Activated CD4-positive, alpha-beta T cell treated with anti-CD3 and anti-CD28 coated beads, Interleukin-2, Interleukin-6, amounts not matched to agents 100 ng/mL and 50 ng/mL, durations not matched to agents 16 hours and 8 hours (primary cell): ENCODE results near the gene MVP.
A peak's percentile ranks its signal among the peaks of the same experiment; 100 is the strongest.

Source experiments
- DNase-seq: peaks from one replicate; pipeline ENCODE4 v3.0.0-alpha.2; 2020

MVP gene

GRCh38 chr16:29804455-29805231 lies 15.6 kb upstream of the MVP start:
- DNase-seq = no peak

- peak; percentile 98 for DNase-seq
Observed at GRCh38 chr16:29805232-29806098, 14.8 kb upstream of the MVP start.

GRCh38 chr16:29806099-29806579 lies 14.1 kb upstream of the MVP start, which contains the start of gene MAZ:
TSS of gene MAZ (plus strand) at chr16:29806529. CDS start at chr16:29806702, 173 bp downstream.
- no peak for DNase-seq

- peak; percentile 77 for DNase-seq
Observed at GRCh38 chr16:29806641-29807425, 13.4 kb upstream of the MVP start.

- peak; percentile 94 for DNase-seq
Observed at GRCh38 chr16:29807426-29808218, 12.6 kb upstream of the MVP start.

- peak; percentile 46 for DNase-seq
Observed at GRCh38 chr16:29808219-29808900, 11.9 kb upstream of the MVP start.

- DNase-seq = no peak
Observed at GRCh38 chr16:29809031-29809747, 11.1 kb upstream of the MVP start.

- DNase-seq = peak; percentile 57
Observed at GRCh38 chr16:29809850-29810698, 10.2 kb upstream of the MVP start.

GRCh38 chr16:29810699-29811169 lies 9.5 kb upstream of the MVP start:
- DNase-seq = no peak

GRCh38 chr16:29811170-29811895 lies 8.9 kb upstream of the MVP start:
- DNase-seq = peak; percentile 91

GRCh38 chr16:29811896-29812665 lies 8.2 kb upstream of the MVP start, which contains the start of gene PRRT2:
TSS of gene PRRT2 (plus strand) at chr16:29812193. CDS start at chr16:29813055, 862 bp downstream.
- DNase-seq = peak; percentile 68

GRCh38 chr16:29812754-29813643 lies 7.3 kb upstream of the MVP start:
- no peak for DNase-seq

GRCh38 chr16:29813644-29814562 lies 6.4 kb upstream of the MVP start:
- no peak for DNase-seq

GRCh38 chr16:29814592-29814991 lies 5.7 kb upstream of the MVP start:
- DNase-seq = no peak

GRCh38 chr16:29815032-29815721 lies 5.1 kb upstream of the MVP start:
- no peak for DNase-seq
